HG02798 (cell line): ENCODE data around the gene SEPHS2.
"Not testable (repeated sequence)": the region's sequence is repeated elsewhere in the genome, so short reads cannot be mapped to it uniquely, and the experiment has no call there.

ENCODE experiments used
- ATAC-seq: cut with Tn5 transposase; IDR thresholded peaks from one replicate; pipeline ENCODE4 v1.9.1; 2021; ENCODE audit warnings: mild to moderate bottlenecking; ENCODE audit not compliant: unreplicated experiment, poor library complexity

Gene SEPHS2

GRCh38 chr16:30401768-30402425, 43.8 kb downstream of the SEPHS2 start:
- no peak for ATAC-seq

- no peak for ATAC-seq
These were observed 46.1 kb downstream of the SEPHS2 start for GRCh38 chr16:30399435-30400186.

GRCh38 chr16:30398661-30399434, 46.8 kb downstream of the SEPHS2 start:
- no peak for ATAC-seq

- ATAC-seq: no peak
These were observed 47.7 kb downstream of the SEPHS2 start for GRCh38 chr16:30397776-30398660.

GRCh38 chr16:30397056-30397455, 48.6 kb downstream of the SEPHS2 start:
- no peak for ATAC-seq

- not testable (repeated sequence) for ATAC-seq
These were observed 49.0 kb downstream of the SEPHS2 start for GRCh38 chr16:30396627-30397026.

- no peak for ATAC-seq
These were observed 49.6 kb downstream of the SEPHS2 start for GRCh38 chr16:30395992-30396585.

- ATAC-seq: peak; percentile 78
These were observed 50.3 kb downstream of the SEPHS2 start, which contains the start of gene ZNF48 for GRCh38 chr16:30395155-30395991. Gene ZNF48, plus strand, starts transcription at chr16:30395420. Its CDS starts 375 bp downstream, at chr16:30395795.

- ATAC-seq: no peak
These were observed 51.0 kb downstream of the SEPHS2 start for GRCh38 chr16:30394592-30395154.
